ENCODE results near the gene TMEM237. TPM values are rescaled to one million over a fixed set of nuclear protein-coding genes. Genes with fewer than 3 reads are reported as not detected.

Gene TMEM237
- total and polyA plus RNA-seq, 7 donors: 3.0 to 21.4 (median 17.5) TPM

GRCh38 chr2:201669865-201670264, 26.6 kb upstream of the TMEM237 start:
- TF ChIP-seq POLR2A (IDR thresholded peaks at IDR 0.05): no peak
- TF ChIP-seq POLR2AphosphoS5 (IDR thresholded peaks at IDR 0.05): no peak
- TF ChIP-seq EP300 (IDR thresholded peaks at IDR 0.05): no peak
- TF ChIP-seq CTCF (IDR thresholded peaks at IDR 0.05): no peak
- no peaks in the 10 kb centered on the region for H3K4me1 ChIP-seq
- intact Hi-C loops (cut with DNase I): no loop called here
- no peaks in the 10 kb centered on the region for H3K27me3 ChIP-seq
- H3K9me3 ChIP-seq: no peaks in the 10 kb centered on the region
- H3K36me3 ChIP-seq: no peaks in the 10 kb centered on the region
- H3K27ac ChIP-seq: no peak overlapping the region
- no peak for DNase-seq
- H3K4me3 ChIP-seq: no peak overlapping the region
- 93 to 98% methylated on average over 1 of the region's 1 CpG for WGBS, 2 donors

- Histone ChIP-seq H3K27me3 (no peaks in the 10 kb centered on the region), H3K27ac (no peak overlapping the region), H3K4me3 (no peak overlapping the region), H3K36me3 (no peaks in the 10 kb centered on the region), H3K4me1 (no peaks in the 10 kb centered on the region), H3K9me3 (no peaks in the 10 kb centered on the region)
- no peak for DNase-seq
- intact Hi-C loops (cut with DNase I): no loop called here
- TF ChIP-seq EP300 (IDR thresholded peaks at IDR 0.05) (no peak), POLR2A (IDR thresholded peaks at IDR 0.05) (no peak), POLR2AphosphoS5 (IDR thresholded peaks at IDR 0.05) (no peak), CTCF (IDR thresholded peaks at IDR 0.05) (no peak)
- 62 to 69% methylated on average over 3 of the region's 3 CpGs for WGBS, 2 donors
Observed at GRCh38 chr2:201668402-201668910, 25.2 kb upstream of the TMEM237 start.

GRCh38 chr2:201664334-201664733, 21.0 kb upstream of the TMEM237 start:
- Histone ChIP-seq H3K4me3 (no peak overlapping the region), H3K27me3 (no peaks in the 10 kb centered on the region), H3K36me3 (no peaks in the 10 kb centered on the region), H3K4me1 (no peaks in the 10 kb centered on the region), H3K27ac (no peak overlapping the region), H3K9me3 (no peaks in the 10 kb centered on the region)
- no peak for DNase-seq
- intact Hi-C loops (cut with DNase I): no loop called here
- 86 to 90% methylated on average over 8 of the region's 8 CpGs for WGBS, 2 donors
- TF ChIP-seq POLR2AphosphoS5 (IDR thresholded peaks at IDR 0.05) (no peak), EP300 (IDR thresholded peaks at IDR 0.05) (no peak), CTCF (IDR thresholded peaks at IDR 0.05) (no peak), POLR2A (IDR thresholded peaks at IDR 0.05) (no peak)

DNA sequence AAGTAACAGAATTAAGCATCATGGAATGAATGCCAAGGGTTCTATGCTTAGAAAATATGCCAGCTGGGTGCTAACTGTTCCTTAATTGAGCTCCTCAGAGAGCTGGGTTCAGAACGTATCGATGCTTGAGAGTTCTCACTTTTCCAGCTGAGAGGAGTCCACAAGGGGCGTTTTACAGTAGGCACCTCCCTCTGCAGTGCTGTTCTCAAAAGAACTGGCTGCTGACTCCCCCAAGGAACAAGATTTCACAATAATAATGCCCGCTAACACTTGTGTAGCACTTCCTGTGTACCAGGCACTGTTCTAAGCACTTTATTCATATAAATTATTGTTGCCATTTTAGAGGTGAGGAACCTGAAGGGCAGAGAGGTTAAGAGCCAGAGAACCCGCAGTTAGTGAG, 18.1 kb upstream of the TMEM237 start:
- Histone ChIP-seq H3K27ac (no peak overlapping the region), H3K4me3 (no peak overlapping the region), H3K9me3 (no peaks in the 10 kb centered on the region), H3K36me3 (no peaks in the 10 kb centered on the region), H3K27me3 (no peaks in the 10 kb centered on the region), H3K4me1 (no peaks in the 10 kb centered on the region)
- TF ChIP-seq CTCF (IDR thresholded peaks at IDR 0.05): no peak
- TF ChIP-seq POLR2AphosphoS5 (IDR thresholded peaks at IDR 0.05): no peak
- no peak for TF ChIP-seq POLR2A (IDR thresholded peaks at IDR 0.05)
- TF ChIP-seq EP300 (IDR thresholded peaks at IDR 0.05): no peak
- intact Hi-C loops (cut with DNase I): no loop called here
- DNase-seq: no peak
- WGBS, 2 donors: 53 to 64% methylated on average over 5 of the region's 5 CpGs

DNA sequence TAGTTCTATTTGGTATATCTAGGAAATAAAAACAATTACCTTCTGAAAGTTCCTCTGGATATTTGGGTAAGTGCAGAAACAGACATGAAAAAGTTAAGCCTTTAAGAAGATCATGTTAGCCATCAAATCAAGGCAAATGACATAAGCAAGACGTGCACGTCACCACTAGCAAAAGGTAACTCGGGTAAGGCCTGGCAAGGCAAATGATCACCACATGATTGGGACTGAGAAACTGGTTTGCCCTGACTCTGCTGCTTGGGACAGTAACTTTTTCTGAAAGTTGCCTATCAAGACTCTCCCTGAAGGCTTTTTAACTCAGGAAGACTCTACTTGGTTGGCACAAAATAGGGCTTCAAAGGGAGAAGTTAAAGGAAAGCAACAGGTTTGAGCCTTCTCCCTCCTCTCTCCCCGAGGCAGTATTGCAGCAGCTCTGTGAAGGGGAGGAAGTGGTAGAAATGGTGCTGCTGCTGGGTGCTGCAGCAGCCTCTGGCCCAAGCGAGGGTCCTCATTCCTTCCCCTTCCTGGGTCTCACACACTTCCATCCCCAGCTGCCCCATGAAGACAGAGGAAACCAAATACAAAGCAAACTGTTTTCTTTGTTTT, 17.1 kb upstream of the TMEM237 start:
- H3K9me3 ChIP-seq: no peaks in the 10 kb centered on the region
- WGBS, 2 donors: 73 to 79% methylated on average over 5 of the region's 5 CpGs

More for the DNA sequence above, 17.1 kb upstream of the TMEM237 start:
- TF ChIP-seq CTCF (IDR thresholded peaks at IDR 0.05) (no peak), POLR2AphosphoS5 (IDR thresholded peaks at IDR 0.05) (no peak), POLR2A (IDR thresholded peaks at IDR 0.05) (no peak), EP300 (IDR thresholded peaks at IDR 0.05) (no peak)
- no peak overlapping the region for H3K4me3 ChIP-seq
- H3K4me1 ChIP-seq: no peaks in the 10 kb centered on the region
- H3K36me3 ChIP-seq: no peaks in the 10 kb centered on the region
- no peaks in the 10 kb centered on the region for H3K27me3 ChIP-seq
- intact Hi-C loops (cut with DNase I): no loop called here
- no peak for DNase-seq
- H3K27ac ChIP-seq: no peak overlapping the region

Measured in sigmoid colon (tissue), 7 donors.